GM19438 (cell line): ENCODE data around the gene GNL2.
A peak's percentile ranks its signal among the peaks of the same experiment; 100 is the strongest.

ENCODE experiments used
- ATAC-seq: cut with Tn5 transposase; IDR thresholded peaks from one replicate; pipeline ENCODE4 v1.9.1; 2021; ENCODE audit warnings: low read depth; ENCODE audit not compliant: unreplicated experiment

GNL2 gene

DNA sequence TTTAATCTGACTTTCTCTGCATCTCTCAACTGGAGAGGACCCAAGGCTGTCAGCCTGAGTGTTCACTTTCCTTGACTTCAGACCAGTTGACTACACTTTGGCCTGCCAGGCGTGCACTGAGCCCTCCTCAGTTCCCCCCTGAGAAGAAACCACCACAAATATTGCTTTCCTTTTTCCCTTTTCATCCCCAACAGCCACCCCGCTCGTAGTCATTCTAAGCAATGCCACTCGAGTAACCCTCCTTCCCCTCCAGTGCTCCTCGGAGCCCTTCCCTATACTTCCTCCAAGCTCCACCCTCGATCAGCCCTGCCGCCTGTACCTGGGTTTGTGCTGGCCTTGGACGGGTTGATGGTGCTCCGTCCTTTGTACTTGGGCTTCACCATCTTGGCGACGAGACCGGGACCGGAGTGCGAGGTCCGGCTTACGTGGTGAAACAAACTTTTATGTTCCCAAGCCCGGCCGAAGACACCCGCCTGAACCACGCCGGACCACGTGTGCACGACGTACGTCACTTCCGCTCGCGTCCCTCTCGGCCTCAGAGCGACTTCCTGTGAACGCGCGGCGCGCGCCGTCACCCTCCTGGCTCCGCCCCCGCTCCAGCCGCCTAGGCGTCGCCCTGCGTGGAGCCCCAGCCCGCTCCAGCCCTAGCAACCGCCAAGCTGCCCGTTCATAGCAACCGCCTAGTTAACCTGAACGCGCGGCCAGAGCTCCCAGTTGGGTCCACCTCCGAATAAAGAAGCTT is at the start of gene GNL2:
GNL2 (minus strand) TSS at position 498 of the 742 bp plus-strand sequence; CDS start at position 383, 115 bp downstream.
- ATAC-seq: peak; percentile 98

DNA sequence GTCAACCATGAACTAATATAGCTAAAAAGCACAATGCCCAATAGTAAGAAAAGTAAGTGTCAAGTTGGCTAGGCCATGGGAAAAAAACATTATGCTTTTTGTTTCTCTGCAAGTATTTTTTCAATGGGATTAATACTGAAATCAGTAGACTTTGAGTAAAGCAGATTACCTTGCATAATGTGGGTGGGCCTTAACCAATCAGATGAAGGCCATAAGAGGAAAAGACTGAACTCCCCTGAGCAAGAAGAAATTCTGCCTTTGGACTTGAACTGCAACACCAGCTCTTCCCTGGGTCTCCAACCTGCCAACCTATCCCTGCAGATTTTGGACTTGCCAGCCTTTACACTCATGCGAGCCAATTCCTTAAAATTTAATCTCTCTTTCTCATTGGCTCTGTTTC is 45.3 kb upstream of the GNL2 start:
- ATAC-seq: no peak

DNA sequence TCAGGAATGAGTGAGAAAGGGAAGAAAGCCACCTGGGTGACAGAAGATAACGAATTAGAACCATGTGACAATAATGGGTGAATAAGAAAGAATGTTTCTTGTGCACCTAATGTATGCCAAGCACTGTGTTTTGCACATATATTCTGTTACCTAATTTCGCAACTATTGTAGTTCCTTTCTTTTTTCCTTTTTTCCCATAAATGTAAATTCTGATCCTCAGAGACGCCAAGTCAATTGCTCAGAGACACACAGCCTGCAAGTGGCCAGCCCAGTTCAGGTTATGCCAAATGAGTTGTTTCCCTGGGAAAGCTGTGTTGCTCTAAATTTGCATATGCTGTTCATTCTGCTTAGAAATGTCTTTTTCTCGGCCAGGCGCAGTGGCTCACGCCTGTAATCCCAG is 40.7 kb upstream of the GNL2 start:
- ATAC-seq: no peak

DNA sequence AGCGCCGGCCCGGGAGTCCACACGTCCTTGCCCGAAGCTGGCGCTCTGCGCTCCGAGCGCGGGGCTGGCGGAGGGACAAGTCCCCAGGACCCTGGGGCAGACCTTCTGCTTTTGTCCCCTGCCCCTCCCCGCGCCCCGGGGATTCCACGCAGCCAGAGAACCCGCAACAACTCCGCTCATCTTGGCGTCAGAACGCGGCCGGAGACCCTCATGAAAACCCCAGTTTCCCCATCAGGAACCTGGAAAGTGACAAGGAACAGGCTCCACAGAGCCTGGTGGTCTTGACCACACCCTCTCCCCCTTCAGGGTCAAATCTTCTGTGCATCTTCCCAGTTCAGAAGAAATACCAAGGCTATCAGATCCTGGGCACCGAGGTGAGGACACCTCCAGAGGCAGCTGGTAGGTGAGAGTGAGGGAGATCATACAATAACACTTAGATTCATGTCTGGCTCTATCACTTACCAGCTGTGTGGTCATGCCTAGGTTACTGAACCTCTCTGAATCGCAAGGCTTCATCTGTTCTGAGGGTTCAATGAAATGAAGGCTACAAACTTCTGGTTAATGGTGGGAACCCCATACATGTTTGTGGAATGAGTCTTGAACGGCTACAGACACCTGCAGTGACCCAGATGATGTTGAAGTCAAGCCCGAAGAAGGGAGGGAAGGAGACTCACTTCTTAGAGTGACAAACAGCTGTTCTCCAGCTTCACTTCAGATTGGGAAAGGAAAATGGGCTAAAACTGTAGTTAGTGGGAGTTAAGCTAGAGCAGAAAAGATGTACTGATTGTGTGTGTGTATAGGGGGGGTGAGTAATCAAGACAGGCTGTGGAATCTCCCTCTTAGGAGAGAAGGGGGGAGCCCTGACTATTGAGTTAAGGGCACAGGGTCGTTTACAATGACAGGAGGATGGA is 39.5 kb upstream of the GNL2 start:
- no peak for ATAC-seq

DNA sequence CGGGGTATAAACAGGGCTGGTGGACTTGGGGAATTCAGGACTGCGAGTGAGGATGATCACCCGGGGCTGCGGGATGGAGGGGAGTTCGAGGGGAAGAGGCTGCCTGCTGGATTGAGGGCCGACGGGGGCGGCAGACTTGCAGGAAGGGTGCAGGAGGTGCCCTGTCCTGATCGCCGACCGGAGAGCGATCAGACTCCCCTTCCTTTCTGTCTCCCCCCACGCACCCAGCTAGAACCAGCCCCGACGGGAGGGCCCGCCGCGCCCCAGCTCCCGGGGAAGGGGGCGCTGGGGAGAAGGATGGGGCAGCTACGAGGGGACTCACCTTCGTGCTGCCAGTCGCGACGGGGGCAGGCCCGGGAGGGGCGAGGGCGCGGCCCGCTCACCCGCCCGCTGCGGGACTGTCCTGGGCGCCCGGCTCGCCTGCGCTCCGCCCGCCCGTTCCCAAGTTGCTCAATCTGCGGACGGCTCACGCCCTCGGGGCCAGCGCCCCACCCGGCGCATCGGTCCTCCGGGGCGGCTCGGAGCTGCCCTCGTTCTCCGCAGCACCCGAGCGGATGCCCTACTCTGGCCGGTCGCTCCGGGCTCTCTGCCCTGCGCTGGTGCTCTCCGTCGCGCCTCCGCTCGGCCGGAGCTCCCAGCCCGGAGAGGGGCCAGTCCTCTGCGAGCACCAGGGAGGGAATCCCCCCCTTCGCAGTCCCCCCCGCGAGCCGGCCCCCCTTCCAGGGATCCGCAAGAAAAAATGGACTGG is 38.7 kb upstream of the GNL2 start, which contains the start of gene RSPO1:
RSPO1 (minus strand) TSS at position 649 of the 748 bp plus-strand sequence. CDS start 5,231 bp downstream, outside the sequence.
- no peak for ATAC-seq

DNA sequence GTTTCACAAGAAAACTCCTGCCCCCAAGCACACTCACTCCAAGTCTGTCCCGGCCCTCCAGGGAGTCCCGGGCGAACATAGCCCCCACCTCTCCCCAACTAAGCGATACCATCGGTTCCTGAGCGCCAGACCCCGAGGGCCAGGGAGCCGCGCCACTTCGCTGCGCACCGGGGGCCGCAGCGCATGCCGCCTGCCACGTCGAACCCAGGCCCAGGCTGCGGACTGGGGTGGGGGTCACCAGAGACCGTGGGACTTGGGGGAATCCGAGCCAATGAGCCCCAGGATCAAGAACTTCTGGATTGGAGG is 38.2 kb upstream of the GNL2 start:
- no peak for ATAC-seq

DNA sequence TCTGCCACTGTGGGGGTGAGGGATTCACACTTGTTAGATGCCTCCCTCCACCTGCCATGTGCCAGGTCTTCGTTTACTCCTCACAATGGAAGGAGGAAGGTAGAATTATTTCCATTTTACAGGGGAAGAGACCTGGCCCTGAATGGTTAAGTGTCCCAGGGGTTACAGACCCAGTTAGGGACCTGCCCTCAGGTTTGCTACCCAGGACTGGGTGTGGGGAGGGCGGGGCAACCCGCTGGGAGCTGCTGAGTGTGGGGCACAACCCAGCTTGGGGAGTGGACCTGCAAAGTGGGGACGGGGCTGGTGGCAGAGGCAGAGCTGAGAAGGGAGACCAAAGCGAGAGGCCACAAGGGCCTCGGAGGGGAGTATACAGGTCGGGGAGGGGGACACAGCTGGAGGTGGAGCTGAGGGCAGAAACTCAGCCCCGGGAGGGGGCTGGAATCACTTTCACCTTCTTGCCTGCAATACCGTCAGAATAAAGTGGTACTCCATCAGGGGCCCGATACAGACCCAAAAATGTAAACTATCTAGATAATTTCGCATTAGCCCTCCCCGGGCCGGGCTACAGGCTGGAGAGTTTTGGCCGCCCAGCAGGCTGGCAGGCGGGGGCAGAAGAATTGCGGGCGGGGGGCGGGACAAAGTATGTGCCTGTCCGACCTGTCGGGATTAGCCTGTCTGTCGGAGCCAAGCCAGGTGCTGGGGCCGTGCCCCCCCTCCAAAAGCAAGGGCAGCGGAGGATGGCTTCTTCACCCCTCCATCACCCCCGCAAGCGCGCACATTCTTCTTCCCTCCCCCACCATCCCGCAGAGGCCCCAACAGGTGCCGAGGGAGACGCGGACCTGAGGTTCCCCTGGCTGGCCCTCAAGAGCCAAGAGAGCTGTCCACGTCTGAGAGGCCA is 37.6 kb upstream of the GNL2 start:
- ATAC-seq: no peak

DNA sequence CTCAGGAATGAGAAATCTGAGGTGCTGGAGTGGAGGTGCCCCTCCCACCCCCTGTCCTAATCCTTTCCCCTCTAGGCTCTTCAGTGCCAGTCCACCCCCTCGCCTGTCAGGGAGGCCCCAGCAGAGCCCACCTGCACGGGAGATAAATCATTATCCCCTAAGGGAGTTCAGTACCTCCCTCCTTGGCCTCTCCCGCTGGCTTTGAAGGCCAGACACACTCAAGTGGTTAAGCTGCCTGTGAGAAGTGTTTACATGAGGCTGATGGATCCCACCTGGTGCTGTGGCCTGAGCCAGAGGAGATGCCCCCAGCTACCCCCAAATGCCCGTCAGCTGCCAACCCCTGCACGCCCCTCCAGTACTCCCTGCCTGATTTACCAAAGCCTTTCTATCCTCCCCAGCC is 35.3 kb upstream of the GNL2 start:
- no peak for ATAC-seq

DNA sequence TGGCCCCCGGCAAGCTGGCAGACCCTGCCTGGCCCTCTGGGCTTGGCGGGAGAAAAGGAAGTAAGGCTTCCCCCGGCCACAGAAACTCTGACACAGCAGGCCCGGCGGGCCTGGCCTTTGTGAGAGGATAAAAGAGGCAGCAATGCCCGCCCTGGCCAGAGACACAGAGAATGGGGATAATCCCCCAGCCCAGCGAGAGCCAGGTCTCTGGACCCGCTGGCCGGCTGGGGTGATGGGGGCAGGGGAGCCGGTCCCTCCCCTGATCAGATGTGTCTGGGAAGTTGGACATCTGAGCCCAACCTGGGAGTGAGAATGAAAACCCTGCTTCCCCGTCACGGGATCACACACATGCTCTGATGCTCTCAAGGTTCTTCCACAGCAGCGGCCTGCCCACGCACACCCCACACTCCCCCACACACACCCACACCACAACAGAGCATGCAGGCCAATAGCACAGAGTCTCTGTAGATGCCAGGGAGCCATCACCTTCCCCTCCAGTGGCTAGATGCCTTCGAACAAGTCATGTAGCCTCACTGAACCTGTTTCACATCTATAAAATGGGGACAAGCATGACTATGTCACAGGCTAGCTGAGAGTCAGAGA is 34.8 kb upstream of the GNL2 start:
- ATAC-seq: no peak

DNA sequence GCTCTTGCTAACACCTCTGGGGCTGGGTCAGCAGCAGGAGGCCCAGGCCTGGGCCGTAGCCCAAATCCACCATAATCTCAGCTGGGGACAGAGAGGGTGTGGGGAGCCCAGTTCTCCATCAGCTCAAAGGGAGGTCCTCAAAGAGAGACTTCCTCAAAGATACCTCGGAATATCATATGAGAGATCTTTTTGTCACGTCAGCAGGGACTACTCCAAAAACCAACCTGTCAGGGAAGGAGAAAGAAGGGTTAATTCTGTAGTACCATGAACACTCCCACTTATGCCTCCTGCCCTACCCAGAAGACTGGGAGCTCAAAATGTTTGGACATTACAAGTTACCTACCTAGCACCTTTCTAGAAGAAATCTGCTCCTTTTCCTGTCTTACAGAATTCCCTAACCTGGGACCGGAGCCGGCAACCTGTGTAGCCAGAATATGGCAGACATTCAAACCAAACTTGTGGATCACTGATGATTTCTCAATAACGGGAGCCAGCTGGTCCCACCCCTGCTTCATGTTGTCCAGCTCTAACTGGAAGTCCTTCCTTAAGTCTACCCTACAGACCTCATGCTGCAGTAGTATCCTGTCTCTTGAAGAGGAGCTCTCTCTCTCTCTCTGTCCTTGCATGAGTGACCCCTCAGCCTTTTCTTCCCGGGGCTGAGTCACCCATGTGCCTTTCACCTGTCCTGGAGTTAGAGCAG is 34.1 kb upstream of the GNL2 start:
- no peak for ATAC-seq

DNA sequence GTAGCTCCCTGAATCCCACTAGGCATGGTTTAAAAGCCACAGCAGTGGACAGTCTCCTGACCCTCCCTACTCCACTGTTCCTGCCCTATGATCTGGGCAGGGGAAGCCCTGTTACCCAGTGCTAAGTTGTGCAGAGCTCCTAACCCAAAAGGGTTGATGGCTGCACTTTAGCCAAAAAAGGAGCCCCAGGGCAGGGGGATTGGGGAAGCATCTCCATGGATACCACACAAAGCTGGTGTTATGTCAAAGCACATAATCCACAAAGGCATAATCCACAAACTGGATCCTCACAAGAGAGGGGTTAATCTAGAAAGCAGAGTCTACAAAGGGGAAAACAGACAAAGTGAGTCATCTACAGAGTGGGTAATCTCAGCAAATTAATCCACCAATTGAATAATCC is 33.3 kb upstream of the GNL2 start:
- ATAC-seq: no peak

DNA sequence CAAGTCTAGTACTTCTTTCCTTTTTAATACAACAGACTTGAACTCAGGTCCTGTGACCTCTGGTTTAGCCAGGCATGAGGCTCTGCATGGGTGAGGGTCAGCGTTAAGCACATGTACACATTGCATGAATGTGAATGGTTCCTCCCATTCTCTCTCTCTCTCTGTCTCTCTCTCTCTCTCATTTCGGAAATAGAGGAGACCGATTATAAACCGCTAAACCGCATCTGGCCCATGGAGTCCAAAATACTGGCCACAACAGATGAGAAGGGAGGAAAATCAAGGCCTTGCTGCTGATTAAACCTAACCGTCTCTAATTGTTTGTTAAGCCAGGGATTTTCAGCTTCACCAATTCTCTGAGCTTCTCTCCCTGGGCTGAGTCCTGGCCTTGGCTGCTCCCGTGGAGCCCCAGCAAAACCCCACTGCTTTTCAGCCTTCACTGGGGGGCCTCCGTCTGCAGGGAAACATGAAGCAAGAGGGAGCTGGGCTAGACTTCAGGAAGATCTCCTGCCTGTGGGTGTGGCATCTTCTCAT is 32.4 kb upstream of the GNL2 start:
- ATAC-seq: no peak

DNA sequence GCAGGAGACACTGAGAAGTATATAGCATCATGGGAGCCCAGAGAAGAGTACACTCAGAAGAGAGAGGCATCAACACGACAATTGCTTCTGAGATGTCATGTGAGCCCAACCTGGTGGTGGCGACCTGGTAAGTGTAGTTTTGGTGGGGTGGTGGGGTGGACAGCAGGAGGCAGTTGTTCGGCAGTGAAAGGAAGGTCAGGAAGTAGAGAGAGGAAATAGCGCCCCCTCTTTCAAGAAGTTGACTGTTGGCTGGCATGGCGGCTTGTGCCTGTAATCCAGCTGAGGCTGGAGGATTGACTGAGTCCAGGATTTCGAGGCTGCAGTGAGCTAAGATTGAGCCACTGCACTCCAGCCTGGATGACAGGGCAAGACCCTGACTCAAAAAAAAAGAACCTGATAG is 26.4 kb upstream of the GNL2 start:
- no peak for ATAC-seq

DNA sequence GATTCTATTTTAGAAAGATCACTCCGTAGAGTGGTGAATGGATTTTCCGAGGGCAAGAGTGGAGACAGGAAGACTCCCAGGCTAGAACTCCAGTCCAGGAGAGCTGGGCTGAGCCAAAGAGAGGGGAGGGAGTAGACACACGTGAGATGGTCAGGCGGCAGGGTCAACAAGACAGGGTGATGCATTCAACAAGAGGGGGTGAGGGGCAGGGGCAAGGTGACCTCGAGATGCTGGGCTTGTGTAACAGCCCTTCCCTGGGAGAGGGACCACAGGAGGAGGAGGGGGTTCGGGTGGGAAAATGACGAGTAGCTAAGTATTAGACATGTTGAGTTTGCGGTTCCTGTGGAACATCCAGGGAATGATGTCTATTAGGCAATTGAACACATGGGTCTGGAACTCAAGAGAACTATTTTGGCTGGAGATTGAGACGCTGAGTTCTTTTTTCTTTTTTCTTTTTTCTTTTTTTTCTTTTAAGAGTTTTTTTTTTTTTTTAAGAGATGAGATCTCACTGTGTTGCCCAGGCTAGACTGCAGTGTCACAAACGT is 25.7 kb upstream of the GNL2 start:
- no peak for ATAC-seq

DNA sequence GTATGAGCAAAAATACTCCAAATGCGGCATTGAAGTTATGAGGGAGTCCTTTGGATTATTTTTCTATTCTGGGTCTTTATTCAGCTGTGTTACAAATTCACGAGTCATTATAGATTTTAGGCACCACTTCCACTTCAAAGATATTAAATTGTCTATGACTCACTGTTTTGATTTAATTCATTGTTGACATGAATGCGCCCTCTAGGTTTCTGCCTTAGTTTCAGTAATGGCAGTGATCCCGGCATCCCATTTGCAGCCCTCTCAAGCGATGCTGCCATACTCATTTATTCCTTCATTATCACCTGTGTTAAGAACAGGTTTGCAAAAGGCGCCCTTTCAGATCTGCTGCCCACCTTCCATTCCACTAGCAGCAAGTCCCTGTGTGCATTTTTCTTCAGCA is 25.0 kb upstream of the GNL2 start:
- ATAC-seq: no peak

DNA sequence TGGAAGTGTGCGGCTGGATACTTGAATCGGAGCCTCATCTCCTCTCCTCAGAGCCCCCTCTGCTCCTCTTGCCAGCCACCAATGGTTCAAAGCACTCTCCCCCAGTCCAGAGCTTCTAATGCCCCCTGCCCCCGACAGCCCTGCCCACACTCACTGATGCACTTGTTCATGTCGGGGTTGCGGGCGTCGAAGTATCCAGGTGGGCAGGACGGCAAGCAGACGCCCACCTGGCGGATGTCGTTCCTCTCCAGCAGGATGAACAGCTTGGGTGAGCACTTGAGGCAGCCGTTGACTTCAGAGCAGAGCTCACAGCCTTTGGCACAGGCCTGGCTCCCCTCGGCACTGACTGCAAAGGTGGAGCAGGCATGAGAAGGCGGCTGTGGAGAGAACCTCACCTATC is 20.6 kb upstream of the GNL2 start:
- ATAC-seq: no peak

DNA sequence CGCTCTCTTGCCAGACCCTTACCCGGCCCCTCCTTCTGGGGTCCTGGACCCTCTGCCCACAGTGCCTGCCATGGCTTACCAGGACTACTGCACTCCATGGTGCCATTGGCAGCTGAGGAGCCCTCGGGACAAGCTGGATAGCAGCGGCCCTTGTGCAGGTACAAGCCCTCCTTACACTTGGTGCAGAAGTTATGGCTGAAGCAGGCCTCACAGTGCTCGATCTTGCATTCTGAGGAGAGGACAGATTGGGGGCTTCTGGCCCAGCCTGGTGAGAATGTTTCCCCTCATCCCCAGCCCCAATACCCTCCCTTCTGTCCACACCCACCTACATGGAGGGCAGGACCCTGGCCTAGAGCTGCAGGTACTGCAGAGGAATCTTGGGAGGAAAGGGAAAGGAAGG is 18.4 kb upstream of the GNL2 start:
- no peak for ATAC-seq

DNA sequence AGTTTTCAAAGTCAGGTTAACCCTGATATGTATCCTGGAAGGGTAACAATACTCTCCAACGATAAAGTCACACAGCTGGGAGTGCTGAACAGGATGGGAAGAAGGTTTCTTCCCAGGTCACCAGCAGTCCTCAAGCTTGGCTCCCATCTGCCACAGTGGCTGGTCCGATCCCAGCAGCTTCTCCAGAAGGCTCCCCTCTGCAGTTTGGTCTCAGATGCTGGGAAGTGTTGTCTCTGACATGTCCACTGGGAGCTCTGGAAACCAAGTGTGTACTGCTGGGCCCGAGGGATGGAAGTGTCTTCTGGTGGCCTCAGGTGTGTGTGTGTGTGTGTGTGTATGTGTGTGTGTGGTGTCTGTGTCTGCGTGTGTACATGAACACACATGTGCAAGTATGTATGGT is 16.4 kb upstream of the GNL2 start:
- ATAC-seq: no peak

DNA sequence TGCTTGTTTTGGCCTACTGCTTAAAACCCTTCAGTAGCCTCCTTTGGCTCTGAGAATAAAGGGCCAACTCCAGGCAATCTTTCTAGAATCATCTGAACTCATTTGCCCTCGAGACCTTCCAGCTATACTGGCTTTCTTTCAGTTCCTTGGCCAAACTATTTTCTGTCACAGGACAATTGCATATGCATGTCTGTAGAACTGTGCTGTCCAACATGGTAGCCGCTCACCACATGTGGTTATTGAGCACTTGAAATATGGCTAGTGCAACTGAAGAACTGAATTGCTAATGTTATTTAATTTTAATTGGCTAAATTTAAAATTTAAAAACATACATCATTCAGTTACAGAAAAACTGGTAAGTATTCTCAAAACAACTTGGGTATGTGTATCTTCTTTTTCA is 14.3 kb upstream of the GNL2 start:
- no peak for ATAC-seq
